ENCODE results near the gene CYSRT1. TPM values are rescaled to one million over a fixed set of nuclear protein-coding genes. Genes with fewer than 3 reads are reported as not detected.

The CYSRT1 gene
- total RNA-seq, 2 donors from 2014 or later = 0.64 TPM; not detected in 1

GRCh38 chr9:137183980-137184595, 40.9 kb upstream of the CYSRT1 start:
- Histone ChIP-seq H3K4me1 (peaks cover 18% of the 10 kb centered on the region), H3K27ac (no peak overlapping the region), H3K9ac (ENCODE audit: low read depth in 2 of 2, low read length in 2 of 2) (no peak overlapping the region), H3K9me3 (no peaks in the 10 kb centered on the region), H3K36me3 (peaks cover 3% of the 10 kb centered on the region), H3K27me3 (no peaks in the 10 kb centered on the region), H3K4me3 (no peak overlapping the region)
- intact Hi-C loops (cut with DNase I) = no loop called here
- no peak for TF ChIP-seq CTCF (IDR thresholded peaks at IDR 0.05)
- no peak for DNase-seq

GRCh38 chr9:137184881-137185660, 39.9 kb upstream of the CYSRT1 start:
- H3K9me3 ChIP-seq = no peaks in the 10 kb centered on the region
- peaks cover 28% of the 10 kb centered on the region for H3K4me1 ChIP-seq
- H3K27me3 ChIP-seq = no peaks in the 10 kb centered on the region
- H3K4me3 ChIP-seq = no peak overlapping the region
- peaks cover 3% of the 10 kb centered on the region for H3K36me3 ChIP-seq
- TF ChIP-seq CTCF (IDR thresholded peaks at IDR 0.05) = no peak
- intact Hi-C loops (cut with DNase I) = loop anchor here (5.0 kb wide), 1 partner anchor 42 kb away; the partner anchor contains the start of genes CYSRT1 and RNF224
- no peak for DNase-seq
- H3K9ac ChIP-seq (ENCODE audit: low read depth in 2 of 2, low read length in 2 of 2) = no peak overlapping the region
- no peak overlapping the region for H3K27ac ChIP-seq

GRCh38 chr9:137185921-137186320, 39.1 kb upstream of the CYSRT1 start:
- Histone ChIP-seq H3K4me1 (peaks cover 36% of the 10 kb centered on the region), H3K9me3 (no peaks in the 10 kb centered on the region), H3K36me3 (peaks cover 3% of the 10 kb centered on the region), H3K4me3 (no peak overlapping the region), H3K9ac (ENCODE audit: low read depth in 2 of 2, low read length in 2 of 2) (no peak overlapping the region), H3K27me3 (no peaks in the 10 kb centered on the region), H3K27ac (no peak overlapping the region)
- TF ChIP-seq CTCF (IDR thresholded peaks at IDR 0.05) = no peak
- intact Hi-C loops (cut with DNase I) = loop anchor here (5.0 kb wide), 1 partner anchor 41 kb away; the partner anchor contains the start of genes CYSRT1 and RNF224
- no peak for DNase-seq

GRCh38 chr9:137186385-137186784, 38.6 kb upstream of the CYSRT1 start:
- no peak for TF ChIP-seq CTCF (IDR thresholded peaks at IDR 0.05)
- Histone ChIP-seq H3K4me3 (no peak overlapping the region), H3K27me3 (no peaks in the 10 kb centered on the region), H3K4me1 (peaks cover 36% of the 10 kb centered on the region), H3K9me3 (no peaks in the 10 kb centered on the region), H3K27ac (no peak overlapping the region), H3K36me3 (peaks cover 3% of the 10 kb centered on the region), H3K9ac (ENCODE audit: low read depth in 2 of 2, low read length in 2 of 2) (no peak overlapping the region)
- intact Hi-C loops (cut with DNase I) = loop anchor here (5.0 kb wide), 1 partner anchor 41 kb away; the partner anchor contains the start of genes CYSRT1 and RNF224
- no peak for DNase-seq

GRCh38 chr9:137187386-137187785, 37.6 kb upstream of the CYSRT1 start:
- intact Hi-C loops (cut with DNase I) = loop anchor here (5.0 kb wide), 1 partner anchor 40 kb away; the partner anchor contains the start of genes CYSRT1 and RNF224
- H3K36me3 ChIP-seq = peaks cover 3% of the 10 kb centered on the region

More at GRCh38 chr9:137187386-137187785, 37.6 kb upstream of the CYSRT1 start:
- H3K27ac ChIP-seq = no peak overlapping the region
- H3K4me3 ChIP-seq = peak overlapping the region; percentile 99
- no peaks in the 10 kb centered on the region for H3K27me3 ChIP-seq
- DNase-seq = no peak
- peak overlapping the region; percentile 85 to 93 for H3K9ac ChIP-seq (ENCODE audit: low read depth in 2 of 2, low read length in 2 of 2)
- peaks cover 36% of the 10 kb centered on the region for H3K4me1 ChIP-seq
- no peak for TF ChIP-seq CTCF (IDR thresholded peaks at IDR 0.05)
- H3K9me3 ChIP-seq = no peaks in the 10 kb centered on the region
